Esophagus squamous epithelium (tissue), 5 donors: ENCODE data around the gene STX18. TPM values are rescaled to one million over a fixed set of nuclear protein-coding genes. Genes with fewer than 3 reads are reported as not detected.

Experiments used
- DNase-seq: peaks from one replicate; lab custom pipeline; 2025; lab: John Stamatoyannopoulos, UW
- H3K27ac ChIP-seq, 4 donors: fragments of 200-600 bp; sonication (generic); one replicate each; pipeline ENCODE4 v1.5.1; 2016 to 2019; ENCODE audit warnings: mild to moderate bottlenecking in 1 of 4
- H3K27me3 ChIP-seq, 4 donors: fragments of 200-600 bp; sonication (generic); 1 replicate in 3 of 4; 2 replicates in 1 of 4; pipeline versions ENCODE4 v1.5.1 to v1.6.0; 2017 to 2021; ENCODE audit warnings: antibody characterized with exemption in 1 of 4
- H3K36me3 ChIP-seq, 3 donors: fragments of 200-600 bp; sonication (generic); one replicate each; pipeline ENCODE4 v1.5.1; 2016 to 2019
- H3K4me1 ChIP-seq, 3 donors: fragments of 200-600 bp; sonication (generic); one replicate each; pipeline ENCODE4 v1.5.1; 2017 to 2019
- H3K4me3 ChIP-seq, 4 donors: fragments of 200-600 bp; sonication (generic); 1 replicate in 3 of 4; 2 replicates in 1 of 4; pipeline ENCODE4 v1.5.1; 2016 to 2019; ENCODE audit warnings: mild to moderate bottlenecking in 2 of 4, moderate library complexity in 1 of 4
- H3K9me3 ChIP-seq, 3 donors: fragments of 200-600 bp; sonication (generic); one replicate each; pipeline ENCODE4 v1.5.1; 2016 to 2019
- POLR2A ChIP-seq, 4 donors: fragments of 450-650 bp; IDR thresholded peaks; one replicate each; pipeline ENCODE4 v1.6.1; 2017; ENCODE audit warnings: antibody characterized with exemption in 4 of 4, mild to moderate bottlenecking in 4 of 4, moderate library complexity in 3 of 4
- WGBS, 2 donors: methylation state at CpG; one replicate each; pipeline ENCODE4 v1.1.5; 2018; 5-methylcytosine and 5-hydroxymethylcytosine counted together
- intact Hi-C: fragments of 100-400 bp; cut with DNase I; formaldehyde crosslinking; loops from one replicate; pipeline ENCODE4 v1.15.0; 2022
- total RNA-seq, 4 donors: library from RNA; depleted of rRNA; stranded (reverse); fragments of >200 nt; gene quantifications; one replicate each; pipeline ENCODE4 v1.1.0, GENCODE V29; 2016
- TF ChIP-seq, protein P1 (sequence below), 6 experiments: fragments of 450-650 bp in 4 of 6; fragments of 200-600 bp in 2 of 6; sonication (generic) in 2 of 6; IDR thresholded peaks; one replicate each; pipeline ENCODE4 v1.5.1; 2016 to 2019; ENCODE audit warnings: antibody characterized with exemption in 6 of 6, mild to moderate bottlenecking in 4 of 6, moderate library complexity in 4 of 6
- donor health status: DM: yes; HTN: yes; CAD: no.

The STX18 gene
- total RNA-seq, 4 donors from 2014 or later: 10.5 to 27.8 (median 19.3) TPM

DNA sequence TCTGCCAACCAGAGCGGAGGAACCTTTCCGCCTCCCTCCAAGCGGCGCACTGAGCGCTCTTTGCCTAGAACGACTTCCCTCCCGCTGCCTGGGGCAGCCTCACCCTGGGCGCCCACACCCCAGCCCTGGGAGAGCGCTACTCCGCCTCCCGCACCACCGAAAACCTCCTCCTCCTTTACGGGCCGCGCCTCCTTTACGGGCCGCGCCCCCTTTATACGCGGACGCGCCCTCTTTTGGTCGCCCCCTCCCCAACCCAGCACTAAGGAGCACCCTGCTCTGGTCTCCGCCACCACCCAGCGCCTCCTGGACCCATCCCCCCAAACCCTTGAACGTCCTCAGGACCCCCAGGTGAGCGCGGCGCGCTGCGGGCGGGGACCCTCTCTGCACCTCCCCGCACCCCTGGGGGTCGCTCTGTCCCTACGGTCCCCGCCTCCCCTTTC, 155.5 kb downstream of the STX18 start:
- peak overlapping the region; percentile 44 to 71 (median 58) for H3K4me3 ChIP-seq
- 0 to 1% methylated on average over 4 to 21 of the region's 36 CpGs for WGBS, 2 donors
- peaks cover 18 to 45% (median 25%) of the 10 kb centered on the region in 3 donors for H3K4me1 ChIP-seq
- intact Hi-C loops: no loop called here
- no peaks in the 10 kb centered on the region for H3K36me3 ChIP-seq
- DNase-seq: no peak
- peaks cover 0 to 92% (median 13%) of the 10 kb centered on the region in 4 donors for H3K27me3 ChIP-seq
- no peaks in the 10 kb centered on the region for H3K9me3 ChIP-seq
- peak overlapping the region in 2 of 4 donors; percentile 52 to 66 for H3K27ac ChIP-seq
- TF ChIP-seq, protein P1, sequence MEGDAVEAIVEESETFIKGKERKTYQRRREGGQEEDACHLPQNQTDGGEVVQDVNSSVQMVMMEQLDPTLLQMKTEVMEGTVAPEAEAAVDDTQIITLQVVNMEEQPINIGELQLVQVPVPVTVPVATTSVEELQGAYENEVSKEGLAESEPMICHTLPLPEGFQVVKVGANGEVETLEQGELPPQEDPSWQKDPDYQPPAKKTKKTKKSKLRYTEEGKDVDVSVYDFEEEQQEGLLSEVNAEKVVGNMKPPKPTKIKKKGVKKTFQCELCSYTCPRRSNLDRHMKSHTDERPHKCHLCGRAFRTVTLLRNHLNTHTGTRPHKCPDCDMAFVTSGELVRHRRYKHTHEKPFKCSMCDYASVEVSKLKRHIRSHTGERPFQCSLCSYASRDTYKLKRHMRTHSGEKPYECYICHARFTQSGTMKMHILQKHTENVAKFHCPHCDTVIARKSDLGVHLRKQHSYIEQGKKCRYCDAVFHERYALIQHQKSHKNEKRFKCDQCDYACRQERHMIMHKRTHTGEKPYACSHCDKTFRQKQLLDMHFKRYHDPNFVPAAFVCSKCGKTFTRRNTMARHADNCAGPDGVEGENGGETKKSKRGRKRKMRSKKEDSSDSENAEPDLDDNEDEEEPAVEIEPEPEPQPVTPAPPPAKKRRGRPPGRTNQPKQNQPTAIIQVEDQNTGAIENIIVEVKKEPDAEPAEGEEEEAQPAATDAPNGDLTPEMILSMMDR (IDR thresholded peaks at IDR 0.05): no peak
- TF ChIP-seq POLR2A (IDR thresholded peaks at IDR 0.05): no peak

DNA sequence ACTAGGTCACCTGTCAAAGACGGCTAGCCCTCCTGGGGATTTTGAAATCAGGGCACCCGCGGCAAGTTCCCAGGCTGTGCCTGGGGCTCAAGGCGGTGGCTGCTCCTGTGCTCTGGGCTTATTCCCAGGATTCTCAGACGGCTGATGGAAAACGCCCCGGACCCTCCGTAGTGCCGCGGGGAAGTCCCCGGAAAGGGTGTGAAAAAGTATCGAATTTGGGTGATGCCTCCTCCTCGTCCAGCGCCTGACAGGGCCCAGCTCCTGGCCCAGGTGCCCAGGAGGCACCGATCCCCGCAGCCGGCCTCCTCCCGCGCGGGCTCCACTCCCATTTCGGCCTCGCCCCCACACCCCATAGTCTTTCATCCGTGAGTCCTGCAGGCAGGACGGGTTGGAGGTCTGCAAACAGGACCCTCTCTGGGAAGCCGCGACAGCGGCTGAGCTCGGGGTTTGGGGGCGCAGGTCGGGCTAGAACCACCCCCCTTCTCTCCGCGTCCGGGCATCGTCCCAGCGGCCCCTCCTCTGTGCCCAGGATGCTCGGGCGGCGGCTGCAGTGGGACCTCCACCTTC, 156.0 kb downstream of the STX18 start:
- intact Hi-C loops: no loop called here
- Histone ChIP-seq H3K4me3 (peak overlapping the region; percentile 44 to 71 (median 58)), H3K27me3 (peaks cover 0 to 91% (median 13%) of the 10 kb centered on the region in 4 donors), H3K36me3 (no peaks in the 10 kb centered on the region), H3K4me1 (peaks cover 18 to 42% (median 25%) of the 10 kb centered on the region in 3 donors), H3K9me3 (no peaks in the 10 kb centered on the region), H3K27ac (no peak overlapping the region)
- TF ChIP-seq POLR2A (IDR thresholded peaks at IDR 0.05): no peak
- TF ChIP-seq, protein P1 (IDR thresholded peaks at IDR 0.05): no peak
- 0% methylated on average over 13 of the region's 38 CpGs; no CpG with 5 or more reads in 1 of the 2 donors for WGBS, 2 donors
- no peak for DNase-seq

DNA sequence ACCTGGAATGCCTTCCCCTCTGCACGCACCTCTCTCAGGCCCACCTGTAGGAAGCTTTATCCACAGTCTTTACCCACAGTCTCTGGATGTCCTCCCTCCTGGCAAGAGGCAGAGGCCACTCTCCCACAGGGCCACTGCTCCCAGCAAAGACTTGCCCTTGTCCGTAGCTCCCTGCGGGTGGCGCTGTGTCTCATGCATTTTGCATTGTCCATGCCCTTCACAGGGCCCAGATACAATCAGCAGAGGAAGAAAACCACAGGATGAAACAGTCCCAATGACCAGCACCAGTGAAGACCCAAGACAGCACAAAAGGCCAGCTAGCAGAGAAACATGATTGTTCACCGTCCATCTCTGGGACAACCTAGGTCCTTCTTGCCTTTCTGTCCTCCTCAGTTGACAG, 157.0 kb downstream of the STX18 start:
- H3K27ac ChIP-seq: no peak overlapping the region
- WGBS, 2 donors: 56 to 60% methylated on average over 2 to 5 of the region's 5 CpGs
- H3K4me3 ChIP-seq: no peak overlapping the region
- H3K9me3 ChIP-seq: no peaks in the 10 kb centered on the region
- H3K36me3 ChIP-seq: no peaks in the 10 kb centered on the region
- intact Hi-C loops: no loop called here
- no peak for TF ChIP-seq POLR2A (IDR thresholded peaks at IDR 0.05)
- TF ChIP-seq, protein P1 (IDR thresholded peaks at IDR 0.05): peak in 4 of 6 experiments; percentile 23 to 65 (median 41)
- no peak for DNase-seq
- peaks cover 0 to 90% (median 13%) of the 10 kb centered on the region in 4 donors for H3K27me3 ChIP-seq
- peaks cover 18 to 42% (median 25%) of the 10 kb centered on the region in 3 donors for H3K4me1 ChIP-seq

DNA sequence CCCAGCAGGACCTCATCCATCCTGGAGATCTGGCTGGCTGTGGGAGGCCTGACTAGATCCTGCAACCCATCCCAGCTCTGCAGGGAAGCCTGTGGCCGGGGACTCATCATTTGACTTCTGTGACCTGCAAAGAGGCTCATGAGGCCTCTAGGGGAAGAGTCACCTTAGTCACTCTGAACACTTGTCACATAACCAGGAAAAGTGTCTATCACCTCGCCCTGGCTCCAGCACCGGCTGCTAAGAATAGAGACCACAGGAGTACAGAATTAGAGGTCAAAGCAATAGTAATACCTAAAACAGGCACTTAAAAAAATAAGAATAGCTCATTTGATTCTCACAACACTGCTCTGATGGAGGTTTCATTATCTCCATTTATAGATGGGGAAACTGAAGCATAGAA, 158.8 kb downstream of the STX18 start:
- peaks cover 0 to 80% (median 13%) of the 10 kb centered on the region in 4 donors for H3K27me3 ChIP-seq
- no peak for DNase-seq
- no peaks in the 10 kb centered on the region for H3K36me3 ChIP-seq
- H3K4me3 ChIP-seq: no peak overlapping the region
- TF ChIP-seq POLR2A (IDR thresholded peaks at IDR 0.05): no peak
- TF ChIP-seq, protein P1 (IDR thresholded peaks at IDR 0.05): no peak
- peaks cover 18 to 28% (median 21%) of the 10 kb centered on the region in 3 donors for H3K4me1 ChIP-seq
- H3K27ac ChIP-seq: no peak overlapping the region
- H3K9me3 ChIP-seq: no peaks in the 10 kb centered on the region
- intact Hi-C loops: no loop called here
- WGBS, 2 donors: 60 to 100% methylated on average over 1 to 3 of the region's 3 CpGs

DNA sequence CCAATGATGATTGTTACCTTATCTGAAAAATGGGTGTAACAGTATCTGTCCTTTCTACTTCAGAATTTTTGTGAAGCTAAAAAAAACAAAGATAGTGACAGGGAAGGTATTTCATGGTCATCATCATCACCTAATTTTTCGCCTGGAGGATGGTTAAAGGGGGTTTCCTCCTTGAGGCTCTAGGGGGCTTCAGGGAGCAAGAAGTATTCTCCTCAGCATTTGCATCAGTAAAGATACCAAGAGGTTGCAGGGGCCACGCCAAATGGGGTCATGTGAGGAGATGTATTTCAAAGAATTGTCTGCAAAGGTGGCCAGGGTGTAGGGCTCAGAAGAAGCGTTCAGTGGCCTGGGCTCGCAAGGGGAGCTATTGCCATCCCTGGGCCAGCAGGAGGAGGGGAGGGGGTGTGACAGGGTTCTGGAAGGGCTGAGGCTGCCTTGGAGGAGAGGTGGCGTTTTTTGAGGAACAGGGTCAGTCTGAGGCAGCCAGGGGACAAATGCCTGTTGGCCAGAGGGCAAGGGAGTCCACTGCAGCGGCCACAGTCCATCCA, 162.2 kb downstream of the STX18 start:
- 31 to 64% methylated on average over 6 of the region's 6 CpGs for WGBS, 2 donors
- Histone ChIP-seq H3K4me1 (no peaks in the 10 kb centered on the region), H3K9me3 (peaks cover 0 to 2% (median 0%) of the 10 kb centered on the region in 3 donors), H3K27ac (no peak overlapping the region), H3K4me3 (no peak overlapping the region), H3K36me3 (no peaks in the 10 kb centered on the region), H3K27me3 (peaks cover 0 to 68% (median 1%) of the 10 kb centered on the region in 4 donors)
- no peak for DNase-seq
- TF ChIP-seq POLR2A (IDR thresholded peaks at IDR 0.05): no peak
- intact Hi-C loops: no loop called here
